Epithelial cell of esophagus (primary cell): ENCODE results near the gene MRPL23.

Experiments
- DNase-seq: peaks from one replicate; pipeline ENCODE4 v3.0.0; 2010; ENCODE audit warnings: low read depth
- H3K4me3 ChIP-seq: 2 replicates; pipeline ENCODE4 v1.5.1; 2011; ENCODE audit warnings: mild to moderate bottlenecking, low read length, control low read depth
- CTCF ChIP-seq: IDR thresholded peaks from 2 replicates; pipeline ENCODE4 v1.5.1; 2011; ENCODE audit warnings: low read depth, mild to moderate bottlenecking, low read length, control low read depth, inconsistent platforms; ENCODE audit not compliant: insufficient read depth; ENCODE audit errors: missing control alignments

Gene MRPL23

GRCh38 chr11:1909524-1909923, 37.6 kb upstream of the MRPL23 start:
- DNase-seq, result no peak
- no peak for TF ChIP-seq CTCF
- no peak overlapping the region for H3K4me3 ChIP-seq

- TF ChIP-seq CTCF, result no peak
- no peak overlapping the region for H3K4me3 ChIP-seq
- no peak for DNase-seq
These were observed 34.7 kb upstream of the MRPL23 start for GRCh38 chr11:1912289-1912878.

- H3K4me3 ChIP-seq, result no peak overlapping the region
- no peak for TF ChIP-seq CTCF
- DNase-seq, result no peak
These were observed 33.7 kb upstream of the MRPL23 start for GRCh38 chr11:1913271-1914060.

- TF ChIP-seq CTCF, result no peak
- DNase-seq, result no peak
- H3K4me3 ChIP-seq, result no peak overlapping the region
These were observed 31.4 kb upstream of the MRPL23 start for GRCh38 chr11:1915795-1916131.

GRCh38 chr11:1916132-1916985, 30.8 kb upstream of the MRPL23 start:
- TF ChIP-seq CTCF, result no peak
- no peak for DNase-seq
- no peak overlapping the region for H3K4me3 ChIP-seq

- no peak for DNase-seq
- H3K4me3 ChIP-seq, result no peak overlapping the region
- TF ChIP-seq CTCF, result no peak
These were observed 30.1 kb upstream of the MRPL23 start for GRCh38 chr11:1916986-1917522.
